Measurements from ENCODE around the gene SPTBN2.

SPTBN2 gene

GRCh38 chr11:66743271-66743968 lies 14.4 kb upstream of the SPTBN2 start:
- ChIA-PET CTCF (interaction anchor here (0.8 kb wide), 1 partner anchor 310 kb away, joined by 3 read pairs; no protein-coding TSS in a partner anchor), POLR2A (ENCODE audit: low non-redundant PET) (interaction anchor here (0.5 to 0.7 kb wide), 2 partner anchors 113 to 784 kb away, joined by 3 read pairs; no protein-coding TSS in a partner anchor)
- no peak for TF ChIP-seq CTCF (conservative IDR thresholded peaks at IDR 0.05; ENCODE audit: low read depth)
- H3K27ac ChIP-seq: peak overlapping the region; percentile 99
- DNase-seq (ENCODE audit: low spot score): peak; percentile 97

GRCh38 chr11:66741153-66741552 lies 12.1 kb upstream of the SPTBN2 start:
- no peak overlapping the region for H3K27ac ChIP-seq
- DNase-seq (ENCODE audit: low spot score): no peak
- no peak for TF ChIP-seq CTCF (conservative IDR thresholded peaks at IDR 0.05; ENCODE audit: low read depth)
- CTCF ChIA-PET: no interaction called here
- POLR2A ChIA-PET (ENCODE audit: low non-redundant PET): no interaction called here

- ChIA-PET POLR2A (ENCODE audit: low non-redundant PET) (no interaction called here), CTCF (no interaction called here)
- TF ChIP-seq CTCF (conservative IDR thresholded peaks at IDR 0.05; ENCODE audit: low read depth): no peak; the same call in 1 of the 2 replicates
- H3K27ac ChIP-seq: peak overlapping the region; percentile 55
- DNase-seq (ENCODE audit: low spot score): no peak
These were observed 11.0 kb upstream of the SPTBN2 start for GRCh38 chr11:66739983-66740382.

GRCh38 chr11:66734215-66734614 lies 5.2 kb upstream of the SPTBN2 start:
- ChIA-PET CTCF (no interaction called here), POLR2A (ENCODE audit: low non-redundant PET) (no interaction called here)
- DNase-seq (ENCODE audit: low spot score): no peak
- no peak for TF ChIP-seq CTCF (conservative IDR thresholded peaks at IDR 0.05; ENCODE audit: low read depth)
- no peak overlapping the region for H3K27ac ChIP-seq

GRCh38 chr11:66729447-66729846 lies 431 bp upstream of the SPTBN2 start:
- no peak for DNase-seq (ENCODE audit: low spot score)
- no peak for TF ChIP-seq CTCF (conservative IDR thresholded peaks at IDR 0.05; ENCODE audit: low read depth)
- ChIA-PET POLR2A (ENCODE audit: low non-redundant PET) (no interaction called here), CTCF (interaction anchor here (0.7 kb wide), 1 partner anchor 52 kb away, joined by 3 read pairs; the partner anchor contains the start of gene RBM4B)
- H3K27ac ChIP-seq: no peak overlapping the region

- H3K27ac ChIP-seq: peak overlapping the region; percentile 74
- TF ChIP-seq CTCF (conservative IDR thresholded peaks at IDR 0.05; ENCODE audit: low read depth): no peak
- ChIA-PET POLR2A (ENCODE audit: low non-redundant PET) (no interaction called here), CTCF (no interaction called here)
- no peak for DNase-seq (ENCODE audit: low spot score)
These were observed 851 bp downstream of the SPTBN2 start for GRCh38 chr11:66728038-66728692.
